SK-N-SH (cell line): Measurements from ENCODE around the gene EIF4E2. TPM values are rescaled to one million over a fixed set of nuclear protein-coding genes. Genes with fewer than 3 reads are reported as not detected.

Experiments used
- CTCF ChIA-PET: fragments of 300-600, 350-600 bp; formaldehyde crosslinking; extraction: SDS; loops from one replicate; lab custom pipeline; 2021; lab: Yijun Ruan, JAX
- POLR2A ChIA-PET: fragments of 350-600 bp; sonication (Branson Sonifier 250); formaldehyde crosslinking; extraction: SDS; loops from one replicate; lab custom pipeline; 2020; ENCODE audit warnings: antibody characterized with exemption, inconsistent platforms; lab: Yijun Ruan, JAX
- DNase-seq: peaks from one replicate; pipeline ENCODE4 v3.0.0; 2012
- H2AFZ ChIP-seq: fragments of 200-600 bp; sonication (generic); 2 replicates; pipeline ENCODE4 v1.8.1; 2016; ENCODE audit warnings: antibody characterized with exemption, mild to moderate bottlenecking, low read depth
- H3F3A ChIP-seq: fragments of 200-600 bp; sonication (generic); replicated peaks from 2 replicates; pipeline ENCODE3; 2016; ENCODE audit warnings: antibody characterized with exemption, mild to moderate bottlenecking; ENCODE audit not compliant: insufficient read depth
- H3K27ac ChIP-seq, 2 experiments: fragments of 200-500 bp in 1 of 2; fragments of 200-600 bp in 1 of 2; sonication (Bioruptor generic) in 1 of 2; sonication (generic), shearing (Covaris generic) in 1 of 2; 2 replicates each; pipeline versions ENCODE4 v1.5.1 to v1.6.1; 2014 to 2016; ENCODE audit warnings: low read depth in 2 of 2, inconsistent platforms in 1 of 2, low read length in 1 of 2, mild to moderate bottlenecking in 1 of 2, mixed read lengths in 1 of 2
- H3K27me3 ChIP-seq: fragments of 200-600 bp; sonication (generic), shearing (Covaris generic); 2 replicates; pipeline ENCODE4 v1.6.1; 2016; ENCODE audit warnings: mixed run types; ENCODE audit not compliant: insufficient read depth
- H3K36me3 ChIP-seq, 2 experiments: fragments of 200-500 bp in 1 of 2; fragments of 200-600 bp in 1 of 2; sonication (Bioruptor generic) in 1 of 2; sonication (generic) in 1 of 2; replicated peaks in 1 of 2; 2 replicates each; pipeline versions ENCODE3 to v1.5.1; 2014 to 2016; ENCODE audit warnings: low read length in 1 of 2, mild to moderate bottlenecking in 1 of 2; ENCODE audit not compliant: insufficient read depth in 2 of 2, control insufficient read depth in 1 of 2
- H3K4me1 ChIP-seq, 2 experiments: fragments of 200-500 bp in 1 of 2; fragments of 200-600 bp in 1 of 2; sonication (Bioruptor generic) in 1 of 2; sonication (generic), shearing (Covaris generic) in 1 of 2; 2 replicates each; pipeline versions ENCODE4 v1.5.1 to v1.6.1; 2014 to 2016; ENCODE audit warnings: low read depth in 1 of 2, low read length in 1 of 2, mixed run types in 1 of 2; ENCODE audit not compliant: insufficient read depth in 2 of 2, control insufficient read depth in 1 of 2
- H3K4me2 ChIP-seq: fragments of 200-600 bp; sonication (generic), shearing (Covaris generic); 2 replicates; pipeline ENCODE4 v1.6.1; 2017; ENCODE audit warnings: mixed run types
- H3K4me3 ChIP-seq, 2 experiments: fragments of 200-500 bp in 1 of 2; fragments of 200-600 bp in 1 of 2; sonication (Bioruptor generic) in 1 of 2; sonication (generic), shearing (Covaris generic) in 1 of 2; 2 replicates each; pipeline versions ENCODE4 v1.5.1 to v1.8.1; 2014 to 2016; ENCODE audit warnings: low read depth in 2 of 2, inconsistent platforms in 1 of 2, low read length in 1 of 2, mild to moderate bottlenecking in 1 of 2, mixed read lengths in 1 of 2, moderate library complexity in 1 of 2
- H3K79me2 ChIP-seq: fragments of 200-600 bp; sonication (generic); 2 replicates; pipeline ENCODE4 v1.8.1; 2017; ENCODE audit warnings: mild to moderate bottlenecking; ENCODE audit not compliant: insufficient read depth
- H3K9ac ChIP-seq: fragments of 200-600 bp; sonication (generic); 2 replicates; pipeline ENCODE4 v1.6.1; 2017; ENCODE audit warnings: mixed run types
- H3K9me2 ChIP-seq: fragments of 200-600 bp; sonication (generic); 2 replicates; pipeline ENCODE4 v1.6.1; 2017; ENCODE audit warnings: mixed run types
- H3K9me3 ChIP-seq: fragments of 200-600 bp; sonication (generic); 2 replicates; pipeline ENCODE4 v1.6.1; 2017; ENCODE audit warnings: mixed run types, mild to moderate bottlenecking, moderate library complexity
- H4K20me1 ChIP-seq: fragments of 200-600 bp; sonication (generic); 2 replicates; pipeline ENCODE4 v1.6.1; 2017; ENCODE audit warnings: mild to moderate bottlenecking, mixed run types; ENCODE audit not compliant: insufficient read depth
- FOSL2 ChIP-seq: IDR thresholded peaks from 2 replicates; pipeline ENCODE4 v1.4.0; 2012; ENCODE audit warnings: low read depth, mild to moderate bottlenecking, moderate library complexity, borderline replicate concordance
- GABPA ChIP-seq: IDR thresholded peaks from 2 replicates; pipeline ENCODE4 v1.4.0; 2012; ENCODE audit warnings: low read depth, mild to moderate bottlenecking
- MAX ChIP-seq: IDR thresholded peaks from 2 replicates; pipeline ENCODE4 v1.4.0; 2012; ENCODE audit warnings: low read depth
- MEF2A ChIP-seq: IDR thresholded peaks from 2 replicates; pipeline ENCODE4 v1.4.0; 2012; ENCODE audit warnings: low read depth, borderline replicate concordance
- NFIC ChIP-seq: IDR thresholded peaks from 2 replicates; pipeline ENCODE4 v1.4.0; 2012; ENCODE audit warnings: borderline replicate concordance
- NRF1 ChIP-seq: IDR thresholded peaks from 2 replicates; pipeline ENCODE4 v1.6.1; 2012; ENCODE audit warnings: low read depth, mild to moderate bottlenecking, low read length
- POLR2AphosphoS5 ChIP-seq: IDR thresholded peaks from 2 replicates; pipeline ENCODE4 v1.6.1; 2012; ENCODE audit warnings: low read depth, low read length
- RCOR1 ChIP-seq: fragments of 150-350 bp; IDR thresholded peaks from 2 replicates; pipeline ENCODE4 v1.6.1; 2017; ENCODE audit warnings: antibody characterized with exemption, low read length
- RXRA ChIP-seq: IDR thresholded peaks from 2 replicates; pipeline ENCODE4 v1.4.0; 2012; ENCODE audit warnings: low read depth, mild to moderate bottlenecking, borderline replicate concordance
- TAF1 ChIP-seq: IDR thresholded peaks from 2 replicates; pipeline ENCODE4 v1.6.1; 2012; ENCODE audit warnings: low read depth, mild to moderate bottlenecking, low read length, moderate library complexity, borderline replicate concordance
- TCF12 ChIP-seq: IDR thresholded peaks from 2 replicates; pipeline ENCODE4 v1.4.0; 2012
- TEAD4 ChIP-seq: IDR thresholded peaks from 2 replicates; pipeline ENCODE4 v1.4.0; 2012; ENCODE audit warnings: mild to moderate bottlenecking, borderline replicate concordance; ENCODE audit not compliant: insufficient read depth
- USF1 ChIP-seq: IDR thresholded peaks from 2 replicates; pipeline ENCODE4 v1.4.0; 2012; ENCODE audit warnings: low read depth, borderline replicate concordance
- WGBS: methylation state at CpG from one replicate; pipeline ENCODE4 v1.1.6; 2017; ENCODE audit warnings: low lambda C conversion rate; 5-methylcytosine and 5-hydroxymethylcytosine counted together
- polyA plus RNA-seq, 3 experiments: library from polyadenylated mRNA; depleted of rRNA; stranded (reverse); fragments of >200 nt; gene quantifications; 2 replicates each; pipeline ENCODE4 v1.2.3, GENCODE V29; 2012
- TF ChIP-seq, protein P1 (sequence below): fragments of 150-350 bp; IDR thresholded peaks from 2 replicates; pipeline ENCODE4 v1.6.1; 2017; ENCODE audit warnings: antibody characterized with exemption, low read length, low read depth, borderline replicate concordance
- TF ChIP-seq, protein P2 (sequence below): fragments of 200-600 bp; sonication (generic); IDR thresholded peaks from 2 replicates; pipeline ENCODE4 v1.6.1; 2017; ENCODE audit warnings: antibody characterized with exemption, mild to moderate bottlenecking, moderate library complexity
- TF ChIP-seq, protein P3 (sequence below): IDR thresholded peaks from 2 replicates; pipeline ENCODE4 v1.6.1; 2012; ENCODE audit warnings: mild to moderate bottlenecking, low read depth, low read length, moderate library complexity

EIF4E2 gene
- polyA plus RNA-seq, 1 of the 3 experiments (the other 2 are of a cell fraction) = 29.1 TPM

DNA sequence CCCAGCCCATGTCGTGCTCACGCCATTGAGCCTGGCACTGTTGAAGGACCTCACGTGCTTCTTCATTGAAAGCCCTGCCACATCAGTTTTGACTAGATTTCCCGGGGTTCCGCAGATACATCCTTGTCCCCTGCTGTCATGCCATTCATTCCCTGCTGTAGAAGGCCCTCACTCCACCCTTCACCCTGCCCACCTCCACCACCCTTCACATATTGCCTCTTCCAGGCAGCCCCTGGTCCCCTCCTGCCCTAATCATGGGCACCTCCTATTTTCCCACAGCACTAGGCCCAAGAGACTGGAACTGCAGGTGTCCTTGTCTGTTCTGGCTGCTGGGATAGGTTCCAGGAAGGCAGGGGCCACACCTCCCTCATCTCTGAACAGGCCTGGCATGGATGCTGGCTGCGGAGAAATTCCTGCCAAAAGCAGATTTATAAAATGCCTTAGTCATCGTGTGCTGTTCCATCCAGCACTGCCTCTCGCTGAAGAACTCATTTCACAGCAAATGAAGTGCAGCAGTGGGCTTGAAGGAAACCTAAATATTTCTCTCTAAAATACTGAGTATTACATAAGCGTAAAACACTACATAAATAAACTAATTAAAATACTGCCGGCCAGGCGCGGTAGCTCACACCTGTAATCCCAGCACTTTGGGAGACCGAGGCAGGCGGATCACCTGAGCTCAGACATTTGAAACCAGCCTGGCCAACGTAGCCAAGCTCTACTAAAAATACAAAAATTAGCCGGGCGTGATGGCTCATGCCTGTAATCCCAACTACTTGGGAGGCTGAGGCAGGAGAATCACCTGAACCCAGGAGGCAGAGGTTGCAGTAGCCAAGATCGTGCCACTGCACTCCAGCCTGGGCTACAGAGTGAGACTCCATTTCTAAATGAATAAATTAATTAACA, 38.4 kb downstream of the EIF4E2 start:
- ChIA-PET CTCF (interaction anchor here (1.9 kb wide), 1 partner anchor 16 kb away, joined by 7 read pairs; no protein-coding TSS in a partner anchor), POLR2A (no interaction called here)
- no peak overlapping the region for H3K4me2 ChIP-seq
- H3K79me2 ChIP-seq = no peaks in the 10 kb centered on the region
- no peaks in the 10 kb centered on the region for H3K9me3 ChIP-seq
- WGBS = 78% methylated on average over 18 of the region's 18 CpGs
- peaks cover 0 to under 1% of the 10 kb centered on the region in 2 experiments for H3K36me3 ChIP-seq
- H3K27ac ChIP-seq = peak overlapping the region in 1 of 2 experiments; percentile 59; a peak in 3 of 4 replicates
- H3F3A ChIP-seq = peaks cover 4% of the 10 kb centered on the region
- H3K9me2 ChIP-seq = no peaks in the 10 kb centered on the region
- peak overlapping the region; percentile 40; the same call in 1 of the 2 replicates for H2AFZ ChIP-seq
- peak; percentile 28 for DNase-seq
- H3K4me3 ChIP-seq = no peak overlapping the region
- TF ChIP-seq TCF12 = peak; percentile 34; the same call in 1 of the 2 replicates
- no peak for TF ChIP-seq GABPA
- no peak for TF ChIP-seq USF1
- TF ChIP-seq NFIC = peak; percentile 76
- peak; percentile 66; the same call in 1 of the 2 replicates for TF ChIP-seq MAX
- TF ChIP-seq FOSL2 = peak; percentile 20; the same call in 1 of the 2 replicates
- H3K9ac ChIP-seq = no peak overlapping the region
- peaks cover 6 to 11% of the 10 kb centered on the region in 2 experiments; a peak in 2 of 4 replicates for H3K4me1 ChIP-seq
- no peaks in the 10 kb centered on the region for H4K20me1 ChIP-seq
- no peaks in the 10 kb centered on the region for H3K27me3 ChIP-seq

- Histone ChIP-seq H3F3A (peaks cover 4% of the 10 kb centered on the region), H3K27me3 (no peaks in the 10 kb centered on the region), H3K9me3 (no peaks in the 10 kb centered on the region), H3K4me1 (peaks cover 6 to 12% of the 10 kb centered on the region in 2 experiments; a peak in 2 of 4 replicates), H3K9ac (no peak overlapping the region), H3K4me2 (peak overlapping the region; percentile 17), H3K79me2 (no peaks in the 10 kb centered on the region), H3K36me3 (no peaks in the 10 kb centered on the region), H3K27ac (peak overlapping the region in 1 of 2 experiments; percentile 49; a peak in 1 of 4 replicates), H3K4me3 (no peak overlapping the region), H3K9me2 (no peaks in the 10 kb centered on the region), H2AFZ (no peak overlapping the region), H4K20me1 (no peaks in the 10 kb centered on the region)
- 89% methylated on average over 3 of the region's 3 CpGs for WGBS
- DNase-seq = no peak
- CTCF ChIA-PET = interaction anchor here (1.2 to 1.4 kb wide), 2 partner anchors 12 kb away, joined by 5 to 8 read pairs; no protein-coding TSS in a partner anchor
- POLR2A ChIA-PET = no interaction called here
- TF ChIP-seq FOSL2 (peak; percentile 59; the same call in 1 of the 2 replicates), MEF2A (peak; percentile 81), TEAD4 (no peak), RXRA (no peak), POLR2AphosphoS5 (no peak), RCOR1 (no peak), MAX (no peak), NRF1 (no peak), TAF1 (no peak)
- TF ChIP-seq, protein P1, sequence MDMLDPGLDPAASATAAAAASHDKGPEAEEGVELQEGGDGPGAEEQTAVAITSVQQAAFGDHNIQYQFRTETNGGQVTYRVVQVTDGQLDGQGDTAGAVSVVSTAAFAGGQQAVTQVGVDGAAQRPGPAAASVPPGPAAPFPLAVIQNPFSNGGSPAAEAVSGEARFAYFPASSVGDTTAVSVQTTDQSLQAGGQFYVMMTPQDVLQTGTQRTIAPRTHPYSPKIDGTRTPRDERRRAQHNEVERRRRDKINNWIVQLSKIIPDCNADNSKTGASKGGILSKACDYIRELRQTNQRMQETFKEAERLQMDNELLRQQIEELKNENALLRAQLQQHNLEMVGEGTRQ = no peak
- TF ChIP-seq, protein P2, sequence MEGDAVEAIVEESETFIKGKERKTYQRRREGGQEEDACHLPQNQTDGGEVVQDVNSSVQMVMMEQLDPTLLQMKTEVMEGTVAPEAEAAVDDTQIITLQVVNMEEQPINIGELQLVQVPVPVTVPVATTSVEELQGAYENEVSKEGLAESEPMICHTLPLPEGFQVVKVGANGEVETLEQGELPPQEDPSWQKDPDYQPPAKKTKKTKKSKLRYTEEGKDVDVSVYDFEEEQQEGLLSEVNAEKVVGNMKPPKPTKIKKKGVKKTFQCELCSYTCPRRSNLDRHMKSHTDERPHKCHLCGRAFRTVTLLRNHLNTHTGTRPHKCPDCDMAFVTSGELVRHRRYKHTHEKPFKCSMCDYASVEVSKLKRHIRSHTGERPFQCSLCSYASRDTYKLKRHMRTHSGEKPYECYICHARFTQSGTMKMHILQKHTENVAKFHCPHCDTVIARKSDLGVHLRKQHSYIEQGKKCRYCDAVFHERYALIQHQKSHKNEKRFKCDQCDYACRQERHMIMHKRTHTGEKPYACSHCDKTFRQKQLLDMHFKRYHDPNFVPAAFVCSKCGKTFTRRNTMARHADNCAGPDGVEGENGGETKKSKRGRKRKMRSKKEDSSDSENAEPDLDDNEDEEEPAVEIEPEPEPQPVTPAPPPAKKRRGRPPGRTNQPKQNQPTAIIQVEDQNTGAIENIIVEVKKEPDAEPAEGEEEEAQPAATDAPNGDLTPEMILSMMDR = peak; percentile 23; the same call in 1 of the 2 replicates
- TF ChIP-seq, protein P3, sequence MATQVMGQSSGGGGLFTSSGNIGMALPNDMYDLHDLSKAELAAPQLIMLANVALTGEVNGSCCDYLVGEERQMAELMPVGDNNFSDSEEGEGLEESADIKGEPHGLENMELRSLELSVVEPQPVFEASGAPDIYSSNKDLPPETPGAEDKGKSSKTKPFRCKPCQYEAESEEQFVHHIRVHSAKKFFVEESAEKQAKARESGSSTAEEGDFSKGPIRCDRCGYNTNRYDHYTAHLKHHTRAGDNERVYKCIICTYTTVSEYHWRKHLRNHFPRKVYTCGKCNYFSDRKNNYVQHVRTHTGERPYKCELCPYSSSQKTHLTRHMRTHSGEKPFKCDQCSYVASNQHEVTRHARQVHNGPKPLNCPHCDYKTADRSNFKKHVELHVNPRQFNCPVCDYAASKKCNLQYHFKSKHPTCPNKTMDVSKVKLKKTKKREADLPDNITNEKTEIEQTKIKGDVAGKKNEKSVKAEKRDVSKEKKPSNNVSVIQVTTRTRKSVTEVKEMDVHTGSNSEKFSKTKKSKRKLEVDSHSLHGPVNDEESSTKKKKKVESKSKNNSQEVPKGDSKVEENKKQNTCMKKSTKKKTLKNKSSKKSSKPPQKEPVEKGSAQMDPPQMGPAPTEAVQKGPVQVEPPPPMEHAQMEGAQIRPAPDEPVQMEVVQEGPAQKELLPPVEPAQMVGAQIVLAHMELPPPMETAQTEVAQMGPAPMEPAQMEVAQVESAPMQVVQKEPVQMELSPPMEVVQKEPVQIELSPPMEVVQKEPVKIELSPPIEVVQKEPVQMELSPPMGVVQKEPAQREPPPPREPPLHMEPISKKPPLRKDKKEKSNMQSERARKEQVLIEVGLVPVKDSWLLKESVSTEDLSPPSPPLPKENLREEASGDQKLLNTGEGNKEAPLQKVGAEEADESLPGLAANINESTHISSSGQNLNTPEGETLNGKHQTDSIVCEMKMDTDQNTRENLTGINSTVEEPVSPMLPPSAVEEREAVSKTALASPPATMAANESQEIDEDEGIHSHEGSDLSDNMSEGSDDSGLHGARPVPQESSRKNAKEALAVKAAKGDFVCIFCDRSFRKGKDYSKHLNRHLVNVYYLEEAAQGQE = no peak
Measured at GRCh38 chr2:232592772-232593395, 42.4 kb downstream of the EIF4E2 start.
